Loucy (cell line): ENCODE results near the gene BMP8B.

Source experiments
- EZH2phosphoT487 ChIP-seq: fragments of 200-600 bp; IDR thresholded peaks from 2 replicates; pipeline ENCODE4 v1.6.1; 2018; ENCODE audit warnings: antibody characterized with exemption, mild to moderate bottlenecking, moderate library complexity, borderline replicate concordance
- TF ChIP-seq, protein P1 (sequence below): fragments of 200-600 bp; sonication (generic); conservative IDR thresholded peaks from 2 replicates; pipeline ENCODE4 v1.5.1; 2014; ENCODE audit warnings: mild to moderate bottlenecking, antibody characterized with exemption, low read length

DNA sequence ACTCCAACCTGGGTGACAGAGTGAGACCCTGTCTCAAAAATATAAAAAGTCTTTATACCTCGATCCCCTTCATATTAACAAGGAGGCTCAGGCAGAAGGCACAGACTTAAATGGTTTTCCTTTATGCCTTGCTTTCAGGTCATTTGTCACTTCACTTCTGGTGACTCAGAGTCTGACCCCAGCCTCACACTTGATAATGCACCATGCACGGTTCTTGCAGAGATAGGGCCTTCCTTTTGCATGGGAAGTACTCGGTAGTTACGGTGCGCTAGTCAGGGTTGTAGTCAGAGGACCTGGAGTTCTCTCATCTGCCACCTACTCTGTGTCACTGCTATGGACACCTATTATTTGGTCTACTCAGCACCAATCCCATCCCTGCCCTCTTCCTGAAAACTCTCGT is 43.6 kb upstream of the BMP8B start:
- TF ChIP-seq, protein P1, sequence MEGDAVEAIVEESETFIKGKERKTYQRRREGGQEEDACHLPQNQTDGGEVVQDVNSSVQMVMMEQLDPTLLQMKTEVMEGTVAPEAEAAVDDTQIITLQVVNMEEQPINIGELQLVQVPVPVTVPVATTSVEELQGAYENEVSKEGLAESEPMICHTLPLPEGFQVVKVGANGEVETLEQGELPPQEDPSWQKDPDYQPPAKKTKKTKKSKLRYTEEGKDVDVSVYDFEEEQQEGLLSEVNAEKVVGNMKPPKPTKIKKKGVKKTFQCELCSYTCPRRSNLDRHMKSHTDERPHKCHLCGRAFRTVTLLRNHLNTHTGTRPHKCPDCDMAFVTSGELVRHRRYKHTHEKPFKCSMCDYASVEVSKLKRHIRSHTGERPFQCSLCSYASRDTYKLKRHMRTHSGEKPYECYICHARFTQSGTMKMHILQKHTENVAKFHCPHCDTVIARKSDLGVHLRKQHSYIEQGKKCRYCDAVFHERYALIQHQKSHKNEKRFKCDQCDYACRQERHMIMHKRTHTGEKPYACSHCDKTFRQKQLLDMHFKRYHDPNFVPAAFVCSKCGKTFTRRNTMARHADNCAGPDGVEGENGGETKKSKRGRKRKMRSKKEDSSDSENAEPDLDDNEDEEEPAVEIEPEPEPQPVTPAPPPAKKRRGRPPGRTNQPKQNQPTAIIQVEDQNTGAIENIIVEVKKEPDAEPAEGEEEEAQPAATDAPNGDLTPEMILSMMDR, result no peak
- no peak for TF ChIP-seq EZH2phosphoT487
